K562 (cell line): Measurements from ENCODE around the gene MTIF3. TPM values are rescaled to one million over a fixed set of nuclear protein-coding genes. Genes with fewer than 3 reads are reported as not detected.

Source experiments
- ATAC-seq: fragments of 200-7000 bp; cut with Tn5 transposase; 3 replicates; pipeline ENCODE4 v1.9.1; 2020; ENCODE audit warnings: moderate library complexity
- BruUV-seq: library from RNA; stranded (reverse); fragments of 400-500 nt; replicated peaks from 2 replicates; lab custom pipeline; 2021; lab: Mats Ljungman, UMichigan
- CTCF ChIA-PET: fragments of 300-600 bp; formaldehyde crosslinking; extraction: SDS; loops from one replicate; lab custom pipeline; 2021; ENCODE audit warnings: low intra/inter-chr PET ratio; lab: Yijun Ruan, JAX
- POLR2A ChIA-PET: fragments of 300-600, 350-650 bp; sonication (Branson Sonifier 250); formaldehyde crosslinking; extraction: SDS; loops from one replicate; lab custom pipeline; 2021; ENCODE audit warnings: antibody characterized with exemption, inconsistent platforms; lab: Yijun Ruan, JAX
- DNase-seq, 4 experiments: peaks; one replicate each; pipeline versions ENCODE4 v3.0.0 to v3.0.0-alpha.2; 2011 to 2018; ENCODE audit warnings: low spot score in 3 of 4, mixed read lengths in 3 of 4; ENCODE audit errors: extremely low read depth in 1 of 4
- FAIRE-seq: peaks from 2 replicates; lab custom pipeline; 2011; peaks lifted over from hg19 to GRCh38; lab: Jason Lieb, UNC
- H2AFZ ChIP-seq: 2 replicates; pipeline ENCODE4 v1.6.0; 2011; ENCODE audit warnings: low read depth, low read length, control low read depth, inconsistent platforms
- H3K27ac ChIP-seq: fragments of 200-600 bp; 3 replicates; pipeline ENCODE4 v1.8.0; 2011; ENCODE audit warnings: low read depth, mild to moderate bottlenecking, control low read depth, inconsistent platforms, low read length, moderate library complexity, mixed read lengths; ENCODE audit errors: extremely low read depth
- H3K27me3 ChIP-seq, 2 experiments: fragments of 300-600 bp in 1 of 2; 2 replicates in 1 of 2; 3 replicates in 1 of 2; pipeline versions ENCODE4 v1.6.0 to v1.8.0; 2011; ENCODE audit warnings: inconsistent platforms in 2 of 2, low read length in 2 of 2, mild to moderate bottlenecking in 1 of 2, mixed read lengths in 1 of 2, moderate library complexity in 1 of 2; ENCODE audit not compliant: control insufficient read depth in 2 of 2, insufficient read depth in 2 of 2
- H3K36me3 ChIP-seq: fragments of 300-600 bp; 3 replicates; pipeline ENCODE4 v1.8.0; 2011; ENCODE audit warnings: mild to moderate bottlenecking, low read length, inconsistent platforms; ENCODE audit not compliant: control insufficient read depth, insufficient read depth
- H3K4me1 ChIP-seq, 2 experiments: fragments of 200-600 bp in 1 of 2; replicated peaks in 1 of 2; 2 replicates in 1 of 2; 3 replicates in 1 of 2; pipeline versions ENCODE4 v1.5.1 to v1.8.0; 2011; ENCODE audit warnings: inconsistent platforms in 2 of 2, low read length in 2 of 2, mild to moderate bottlenecking in 1 of 2, mixed read lengths in 1 of 2, moderate library complexity in 1 of 2; ENCODE audit not compliant: control insufficient read depth in 2 of 2, insufficient read depth in 2 of 2
- H3K4me2 ChIP-seq: 2 replicates; pipeline ENCODE4 v1.6.1; 2011; ENCODE audit warnings: low read length, control low read depth, inconsistent platforms, mixed read lengths; ENCODE audit not compliant: insufficient read depth
- H3K4me3 ChIP-seq: fragments of 200-600 bp; sonication (generic), shearing (Covaris generic); 2 replicates; pipeline ENCODE4 v1.5.1; 2016; ENCODE audit warnings: control low read depth, inconsistent platforms
- H3K79me2 ChIP-seq: fragments of 200-600 bp; 3 replicates; pipeline ENCODE4 v1.8.0; 2011; ENCODE audit warnings: low read length, inconsistent platforms; ENCODE audit not compliant: control insufficient read depth, insufficient read depth
- H3K9ac ChIP-seq, 2 experiments: 2 replicates each; pipeline versions ENCODE4 v1.6.0 to v1.6.1; 2011; ENCODE audit warnings: low read depth in 2 of 2, low read length in 2 of 2, control low read depth in 1 of 2, inconsistent platforms in 1 of 2, mild to moderate bottlenecking in 1 of 2, mixed read lengths in 1 of 2; ENCODE audit not compliant: insufficient read depth in 1 of 2
- H3K9me1 ChIP-seq: one replicate; pipeline ENCODE4 v1.6.0; 2011; ENCODE audit warnings: inconsistent platforms, mild to moderate bottlenecking, low read length, moderate library complexity; ENCODE audit not compliant: control insufficient read depth, insufficient read depth
- H3K9me3 ChIP-seq: replicated peaks from 2 replicates; pipeline ENCODE4 v1.5.1; 2011; ENCODE audit warnings: low read depth, low read length, inconsistent platforms; ENCODE audit not compliant: control insufficient read depth, insufficient read depth
- H4K20me1 ChIP-seq: replicated peaks from 2 replicates; pipeline ENCODE4 v1.6.1; 2011; ENCODE audit warnings: low read length, inconsistent platforms, mixed read lengths; ENCODE audit not compliant: control insufficient read depth, insufficient read depth
- ARID2 ChIP-seq: fragments of 450-650 bp; IDR thresholded peaks from 2 replicates; pipeline ENCODE4 v1.6.1; 2017; ENCODE audit warnings: antibody characterized with exemption, mild to moderate bottlenecking
- ATF1 ChIP-seq, 2 experiments: fragments of 450-650 bp in 1 of 2; IDR thresholded peaks; 2 replicates each; pipeline ENCODE4 v1.6.1; 2016; ENCODE audit warnings: missing compliant biosample characterization in 1 of 2, missing genetic modification characterization in 1 of 2
- BMI1 ChIP-seq: fragments of 150-350 bp; IDR thresholded peaks from 2 replicates; pipeline ENCODE4 v1.6.1; 2014; ENCODE audit warnings: low read length
- FOS ChIP-seq: IDR thresholded peaks from 3 replicates; pipeline ENCODE4 v1.6.1; 2011; ENCODE audit not compliant: insufficient read length; ENCODE audit errors: extremely low read depth
- HNRNPLL ChIP-seq: fragments of 200-400 bp; formaldehyde crosslinking; IDR thresholded peaks from 2 replicates; pipeline ENCODE4 v1.6.1; 2017; ENCODE audit warnings: low read length, low read depth, mild to moderate bottlenecking; ENCODE audit not compliant: poor library complexity, severe bottlenecking
- PTTG1 ChIP-seq: fragments of 450-650 bp; IDR thresholded peaks from 2 replicates; pipeline ENCODE4 v1.6.1; 2016; ENCODE audit warnings: low read depth, mild to moderate bottlenecking, missing genetic modification characterization, missing compliant biosample characterization
- PYGO2 ChIP-seq: fragments of 450-650 bp; IDR thresholded peaks from 2 replicates; pipeline ENCODE4 v1.6.1; 2016; ENCODE audit warnings: mild to moderate bottlenecking, missing genetic modification characterization, moderate library complexity, missing compliant biosample characterization
- RBM17 ChIP-seq: fragments of 200-400 bp; formaldehyde crosslinking; IDR thresholded peaks from 2 replicates; pipeline ENCODE4 v1.6.1; 2017; ENCODE audit warnings: low read depth, mild to moderate bottlenecking, low read length, borderline replicate concordance
- RBM22 ChIP-seq: fragments of 200-400 bp; formaldehyde crosslinking; IDR thresholded peaks from 2 replicates; pipeline ENCODE4 v1.6.1; 2018; ENCODE audit warnings: low read length, low read depth; ENCODE audit not compliant: poor library complexity, severe bottlenecking
- RHOXF2B ChIP-seq: fragments of 250-450 bp; sonication (Bioruptor Pico); conservative IDR thresholded peaks from 2 replicates; pipeline ENCODE4 v1.5.1; 2021
- SAP30 ChIP-seq: fragments of 200-600 bp; sonication (generic); IDR thresholded peaks from 2 replicates; pipeline ENCODE4 v1.6.1; 2012; ENCODE audit warnings: borderline replicate concordance, low read depth, mild to moderate bottlenecking, moderate library complexity, low read length, control low read depth, inconsistent platforms; ENCODE audit not compliant: insufficient read depth, poor library complexity, severe bottlenecking
- ZBTB8A ChIP-seq: fragments of 450-650 bp; IDR thresholded peaks from 2 replicates; pipeline ENCODE4 v1.6.1; 2018; ENCODE audit warnings: mild to moderate bottlenecking, moderate library complexity; ENCODE audit not compliant: partially characterized antibody
- ZNF274 ChIP-seq: IDR thresholded peaks from 2 replicates; pipeline ENCODE4 v1.6.1; 2011; ENCODE audit warnings: low read depth, mild to moderate bottlenecking, low read length, moderate library complexity, borderline replicate concordance
- ZNF584 ChIP-seq: fragments of 200-800 bp; sonication (Bioruptor generic); IDR thresholded peaks from 2 replicates; pipeline ENCODE4 v1.6.1; 2016; ENCODE audit warnings: low read depth, mild to moderate bottlenecking, missing genetic modification characterization, missing compliant biosample characterization
- ZNF586 ChIP-seq: fragments of 450-650 bp; formaldehyde crosslinking; conservative IDR thresholded peaks from 2 replicates; pipeline ENCODE4 v1.4.0; 2020; ENCODE audit warnings: mild to moderate bottlenecking, moderate library complexity
- WGBS: fragments of 100-300 bp; shearing (Covaris generic); methylation state at CpG from one replicate; pipeline ENCODE4 v1.1.6; 2016; ENCODE audit warnings: low coverage, mixed read lengths; ENCODE audit not compliant: insufficient coverage; ENCODE audit errors: missing lambda C conversion rate; 5-methylcytosine and 5-hydroxymethylcytosine counted together
- in situ Hi-C: fragments of 300-500 bp; cut with MboI; formaldehyde crosslinking; loops from 4 replicates; pipeline ENCODE4 v1.15.0; 2018; ENCODE audit warnings: inconsistent platforms, mixed read lengths
- intact Hi-C: fragments of 100-400 bp; cut with micrococcal nuclease; formaldehyde crosslinking; loops from 2 replicates; pipeline ENCODE4 v1.14.2; 2022
- polyA plus RNA-seq, 8 experiments: library from polyadenylated mRNA; depleted of rRNA in 4 of 8; stranded (reverse) in 5 of 8; unstranded in 3 of 8; fragments of >200 nt; fragmentation: Nextera tagmentation in 2 of 8; fragmentation: Illumina TruSeq in 1 of 8; extraction: Ambion mirVana in 2 of 8; extraction: Trizol in 1 of 8; gene quantifications; 2 replicates each; pipeline versions ENCODE4 v1.2.1 to v1.2.3, GENCODE V29; 2011 to 2014; ENCODE audit warnings: inconsistent platforms in 1 of 8, missing spikeins in 1 of 8
- total RNA-seq, 7 experiments: library from RNA; depleted of rRNA in 6 of 7; stranded (reverse); fragments of >200 nt in 6 of 7; fragmentation: Illumina TruSeq in 2 of 7; extraction: Trizol in 2 of 7; gene quantifications; 2 replicates each; pipeline versions ENCODE4 v1.2.1 to v1.2.3, GENCODE V29; 2011 to 2021; ENCODE audit warnings: low replicate concordance in 1 of 7

Gene MTIF3
- total and polyA plus RNA-seq, 9 of the 15 experiments (the other 6 are each of a cell fraction or from before 2014, with no cell fraction given): 23.5 to 73.6 (median 45.2) TPM

DNA sequence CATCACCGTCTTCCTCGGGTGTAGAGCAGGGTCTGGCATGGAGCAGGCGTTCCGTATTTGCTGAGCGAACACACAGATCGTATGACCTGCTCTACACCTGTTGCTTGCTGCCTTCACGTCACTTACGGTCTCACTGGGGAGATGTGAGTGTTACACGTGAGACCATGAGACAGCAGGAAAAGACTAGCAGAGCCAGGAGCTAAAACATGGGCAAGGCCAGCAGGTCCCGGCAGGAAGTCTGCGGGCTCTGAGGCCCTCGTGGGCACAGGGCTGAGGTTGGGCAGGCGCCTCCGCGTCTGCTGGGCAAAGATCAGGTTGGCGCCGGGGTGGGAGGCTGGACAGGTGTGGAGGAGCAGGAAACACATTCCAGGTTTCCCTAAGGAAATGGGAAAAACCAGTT lies 45.7 kb downstream of the MTIF3 start:
- CTCF ChIA-PET: no interaction called here
- H3K27ac ChIP-seq: no peak overlapping the region
- peaks cover 4 to 41% of the 10 kb centered on the region in 2 experiments; a peak in 4 of 5 replicates for H3K27me3 ChIP-seq
- H3K9me1 ChIP-seq: no peaks in the 10 kb centered on the region
- BruUV-seq: no TSS peak
- DNase-seq (no peak), FAIRE-seq (no peak)
- TF ChIP-seq ZNF584: no peak
- TF ChIP-seq, all 486 proteins: peak for 0
- H3K4me2 ChIP-seq: no peak overlapping the region
- H2AFZ ChIP-seq: no peak overlapping the region
- no peak overlapping the region for H3K4me3 ChIP-seq
- WGBS: 18% methylated on average over 13 of the region's 17 CpGs
- POLR2A ChIA-PET: interaction anchor here (1.2 kb wide), 1 partner anchor 24 kb away, joined by 3 read pairs; no protein-coding TSS in a partner anchor
- no peaks in the 10 kb centered on the region for H3K4me1 ChIP-seq
- no peaks in the 10 kb centered on the region for H3K79me2 ChIP-seq
- H3K36me3 ChIP-seq: no peaks in the 10 kb centered on the region
- no peaks in the 10 kb centered on the region for H3K9me3 ChIP-seq
- no peak for ATAC-seq
- H4K20me1 ChIP-seq: no peaks in the 10 kb centered on the region
- in situ Hi-C loops (no loop called here), intact Hi-C loops (no loop called here)
- H3K9ac ChIP-seq: no peak overlapping the region

DNA sequence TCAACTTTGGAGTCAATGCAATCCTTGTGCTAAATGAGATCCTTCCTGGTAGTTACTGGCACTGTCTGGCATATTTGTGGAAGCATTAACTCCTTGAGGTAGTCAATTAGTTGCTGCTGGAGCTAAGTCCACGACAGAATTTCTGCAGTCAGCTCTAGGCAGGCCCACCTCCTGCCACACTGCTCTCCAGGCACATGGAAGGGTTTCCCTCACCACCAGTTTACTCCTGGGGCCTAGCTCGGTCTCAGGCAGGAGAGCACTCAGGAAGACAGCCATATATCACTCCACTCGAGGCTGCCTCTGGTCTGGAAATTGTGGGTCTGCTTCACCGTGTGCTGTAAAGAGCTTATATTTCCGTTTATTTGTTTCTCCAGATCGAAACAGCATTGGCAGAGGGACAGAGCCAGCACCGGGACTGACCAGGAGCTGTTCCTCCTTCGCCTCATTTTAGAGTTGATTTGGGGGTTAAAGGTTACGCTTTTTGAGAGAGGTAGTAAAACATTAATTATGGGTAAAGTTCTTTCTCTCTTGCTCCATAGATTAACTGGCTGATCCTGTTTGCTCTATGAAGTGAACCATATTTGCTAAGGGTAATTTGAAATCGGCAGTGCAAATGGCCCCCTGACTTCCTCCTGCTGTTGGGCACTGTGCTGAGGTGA lies 46.5 kb downstream of the MTIF3 start:
- FAIRE-seq (no peak), DNase-seq (no peak), ATAC-seq (no peak)
- H3K27me3 ChIP-seq: peaks cover 7 to 41% of the 10 kb centered on the region in 2 experiments; a peak in 4 of 5 replicates
- CTCF ChIA-PET: no interaction called here
- 12% methylated on average over 10 of the region's 10 CpGs for WGBS
- no peaks in the 10 kb centered on the region for H3K79me2 ChIP-seq
- BruUV-seq: no TSS peak
- no peaks in the 10 kb centered on the region for H3K4me1 ChIP-seq
- no peaks in the 10 kb centered on the region for H3K9me1 ChIP-seq
- H2AFZ ChIP-seq: 0 out of 2 replicates have a peak overlapping the region, but pooled peaks have one; percentile 4
- H3K4me3 ChIP-seq: no peak overlapping the region
- POLR2A ChIA-PET: no interaction called here
- intact Hi-C loops: no loop called here
- H3K36me3 ChIP-seq: no peaks in the 10 kb centered on the region
- no peaks in the 10 kb centered on the region for H3K9me3 ChIP-seq
- H3K27ac ChIP-seq: no peak overlapping the region
- no peak overlapping the region for H3K4me2 ChIP-seq
- H3K9ac ChIP-seq: no peak overlapping the region
- in situ Hi-C loops: no loop called here
- H4K20me1 ChIP-seq: no peaks in the 10 kb centered on the region
- TF ChIP-seq FOS: no peak
- TF ChIP-seq SAP30: no peak
- TF ChIP-seq ZNF586 (CRISPR knock-in tag): no peak
- TF ChIP-seq ZNF274: no peak
- TF ChIP-seq ATF1 (CRISPR knock-in tag; IDR thresholded peaks at IDR 0.05): no peak
- no peak for TF ChIP-seq ATF1 (tag; IDR thresholded peaks at IDR 0.05)
- no peak for TF ChIP-seq ARID2
- no peak for TF ChIP-seq RHOXF2B (CRISPR knock-in tag)
- no peak for TF ChIP-seq BMI1
- no peak for TF ChIP-seq RBM22
- TF ChIP-seq ZBTB8A: no peak
- no peak for TF ChIP-seq HNRNPLL
- no peak for TF ChIP-seq PYGO2 (tag)
- TF ChIP-seq PTTG1 (tag): no peak
- no peak for TF ChIP-seq RBM17
